GM12875 (cell line): Measurements from ENCODE around the gene C2orf80.

Experiments
- H3K4me3 ChIP-seq: one replicate; pipeline ENCODE4 v1.5.1; 2011; ENCODE audit warnings: low read depth, low read length, control low read depth
- TF ChIP-seq, protein P1 (sequence below): IDR thresholded peaks from 2 replicates; pipeline ENCODE4 v1.5.1; 2011; ENCODE audit warnings: low read depth, mild to moderate bottlenecking, control low read depth, inconsistent platforms, low read length, moderate library complexity, borderline replicate concordance; ENCODE audit not compliant: insufficient read depth

The C2orf80 gene

DNA sequence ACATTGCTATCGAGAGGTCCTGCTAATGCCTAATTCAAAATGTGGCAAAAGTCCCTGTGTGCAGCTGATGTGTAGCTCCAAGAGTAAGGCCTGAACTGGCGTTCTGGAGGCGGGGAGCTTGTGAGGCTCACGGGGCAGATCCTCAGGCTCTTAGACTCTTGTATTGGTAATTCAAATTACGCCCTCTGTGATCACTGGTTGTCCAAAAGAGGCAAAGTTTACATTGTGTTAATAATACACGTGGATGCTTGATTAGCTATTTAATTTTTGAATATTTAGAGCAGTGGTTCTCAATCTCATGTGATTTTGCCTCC, 14.0 kb downstream of the C2orf80 start:
- TF ChIP-seq, protein P1, sequence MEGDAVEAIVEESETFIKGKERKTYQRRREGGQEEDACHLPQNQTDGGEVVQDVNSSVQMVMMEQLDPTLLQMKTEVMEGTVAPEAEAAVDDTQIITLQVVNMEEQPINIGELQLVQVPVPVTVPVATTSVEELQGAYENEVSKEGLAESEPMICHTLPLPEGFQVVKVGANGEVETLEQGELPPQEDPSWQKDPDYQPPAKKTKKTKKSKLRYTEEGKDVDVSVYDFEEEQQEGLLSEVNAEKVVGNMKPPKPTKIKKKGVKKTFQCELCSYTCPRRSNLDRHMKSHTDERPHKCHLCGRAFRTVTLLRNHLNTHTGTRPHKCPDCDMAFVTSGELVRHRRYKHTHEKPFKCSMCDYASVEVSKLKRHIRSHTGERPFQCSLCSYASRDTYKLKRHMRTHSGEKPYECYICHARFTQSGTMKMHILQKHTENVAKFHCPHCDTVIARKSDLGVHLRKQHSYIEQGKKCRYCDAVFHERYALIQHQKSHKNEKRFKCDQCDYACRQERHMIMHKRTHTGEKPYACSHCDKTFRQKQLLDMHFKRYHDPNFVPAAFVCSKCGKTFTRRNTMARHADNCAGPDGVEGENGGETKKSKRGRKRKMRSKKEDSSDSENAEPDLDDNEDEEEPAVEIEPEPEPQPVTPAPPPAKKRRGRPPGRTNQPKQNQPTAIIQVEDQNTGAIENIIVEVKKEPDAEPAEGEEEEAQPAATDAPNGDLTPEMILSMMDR, result no peak
- H3K4me3 ChIP-seq, result no peak overlapping the region

DNA sequence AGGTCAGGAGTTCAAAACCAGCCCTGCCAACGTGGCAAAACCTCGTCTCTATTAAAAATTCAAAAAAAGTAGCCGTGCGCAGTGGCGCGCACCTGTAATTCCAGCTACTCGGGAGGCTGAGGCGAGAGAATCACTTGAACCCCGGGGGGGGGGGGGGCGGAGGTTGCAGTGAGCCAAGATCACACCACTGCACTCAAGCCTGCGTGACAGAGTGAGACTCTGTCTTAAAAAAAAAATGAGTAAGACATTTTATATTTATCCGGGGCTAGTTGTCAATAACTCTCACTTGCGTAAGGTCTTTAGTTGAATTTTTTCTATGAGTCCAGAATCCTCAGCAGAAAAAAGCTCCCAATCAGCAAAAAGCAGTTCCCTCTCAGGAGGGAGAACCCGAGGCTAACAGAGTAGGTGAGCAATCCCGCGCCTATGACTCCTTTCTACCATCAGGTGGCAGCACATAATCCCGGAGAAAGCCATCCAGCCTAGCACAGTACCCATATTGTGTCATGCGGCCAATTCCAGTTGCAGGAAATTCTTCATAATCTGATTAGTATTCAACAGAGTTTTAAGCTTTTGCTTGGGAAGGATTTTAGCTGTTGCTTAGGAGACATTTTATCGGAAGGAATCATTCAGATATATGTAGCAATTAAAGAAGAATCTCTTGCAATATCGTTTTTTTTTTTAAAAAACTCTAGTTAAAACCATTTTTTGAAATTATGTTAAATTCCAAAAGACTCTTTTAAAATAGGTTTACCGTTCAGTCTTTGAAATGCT, 14.6 kb downstream of the C2orf80 start:
- H3K4me3 ChIP-seq, result no peak overlapping the region
- TF ChIP-seq, protein P1, result peak; percentile 90

DNA sequence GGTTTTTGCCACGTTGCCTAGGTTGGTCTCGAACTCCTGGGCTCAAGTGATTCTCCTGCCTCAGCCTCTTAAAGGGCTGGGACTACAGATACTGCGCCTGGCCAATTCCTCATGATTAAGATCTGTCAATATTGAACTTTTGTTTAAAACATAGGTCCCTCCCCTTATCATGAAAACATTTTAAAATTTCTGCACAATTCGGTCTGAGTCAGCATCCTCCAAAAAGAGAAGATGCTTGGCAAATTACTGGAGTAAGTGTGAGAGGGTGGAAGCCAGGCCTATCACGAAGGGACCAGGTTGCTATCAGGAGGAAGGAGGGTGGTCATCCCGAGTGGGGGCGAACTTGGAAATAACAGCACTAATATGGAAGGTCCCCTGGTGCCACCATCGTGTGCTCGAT, 15.7 kb downstream of the C2orf80 start:
- no peak overlapping the region for H3K4me3 ChIP-seq
- TF ChIP-seq, protein P1, result no peak

DNA sequence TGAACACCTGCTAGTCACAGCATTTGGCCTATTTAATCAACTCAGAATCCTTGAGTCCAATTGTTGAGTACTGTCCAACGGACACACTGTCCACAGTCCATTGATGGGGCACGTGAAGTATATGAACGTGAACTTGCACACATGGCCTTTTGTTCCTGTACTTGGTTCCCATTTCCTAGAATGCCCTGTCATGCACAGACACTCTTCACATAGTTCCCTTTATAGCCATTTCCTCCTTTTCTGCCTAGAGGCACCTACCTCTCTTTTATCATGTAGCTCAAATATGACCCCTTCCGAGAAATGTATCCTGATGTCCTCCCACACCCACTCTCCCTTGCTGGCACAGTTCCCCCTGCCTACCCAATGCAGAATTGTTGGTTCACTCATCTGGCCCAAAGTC, 17.7 kb downstream of the C2orf80 start:
- H3K4me3 ChIP-seq, result no peak overlapping the region
- TF ChIP-seq, protein P1, result no peak

DNA sequence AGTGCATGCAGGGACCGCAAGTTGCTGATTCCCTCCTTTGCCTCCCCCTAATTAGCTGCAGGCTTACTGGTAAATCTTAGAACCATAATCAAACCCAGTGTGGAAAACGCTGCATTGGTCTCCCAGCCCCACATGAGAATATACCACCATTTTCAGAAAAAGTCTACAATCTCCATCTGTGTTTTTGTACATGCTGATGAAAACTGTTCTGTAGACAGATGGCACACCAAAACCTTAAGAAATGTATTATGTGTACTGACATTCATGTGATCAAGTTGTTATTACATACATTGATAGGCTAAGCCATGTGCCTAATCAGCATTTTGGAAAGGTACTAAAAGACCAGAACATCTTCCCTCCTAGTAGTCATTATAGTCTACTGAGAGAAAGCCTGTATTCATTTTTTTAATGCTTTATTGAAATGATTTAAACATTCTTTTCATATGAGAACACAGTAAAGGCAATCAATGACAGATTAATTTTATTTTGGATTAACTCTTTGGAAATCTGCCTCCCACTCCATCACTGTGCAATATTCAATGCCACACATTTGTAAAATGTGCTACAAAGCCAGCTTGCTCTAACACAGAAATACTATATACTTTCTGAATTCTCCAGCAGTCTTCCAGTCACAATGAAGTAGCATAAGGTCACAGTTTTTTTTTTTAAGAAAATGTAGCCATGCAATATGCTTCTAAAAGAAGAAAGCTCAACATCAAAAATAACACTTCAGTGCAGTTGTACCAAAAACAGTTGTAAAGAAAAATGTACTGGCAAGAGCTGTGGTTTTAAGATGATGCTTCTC, 24.7 kb downstream of the C2orf80 start:
- TF ChIP-seq, protein P1, result no peak
- H3K4me3 ChIP-seq, result no peak overlapping the region

DNA sequence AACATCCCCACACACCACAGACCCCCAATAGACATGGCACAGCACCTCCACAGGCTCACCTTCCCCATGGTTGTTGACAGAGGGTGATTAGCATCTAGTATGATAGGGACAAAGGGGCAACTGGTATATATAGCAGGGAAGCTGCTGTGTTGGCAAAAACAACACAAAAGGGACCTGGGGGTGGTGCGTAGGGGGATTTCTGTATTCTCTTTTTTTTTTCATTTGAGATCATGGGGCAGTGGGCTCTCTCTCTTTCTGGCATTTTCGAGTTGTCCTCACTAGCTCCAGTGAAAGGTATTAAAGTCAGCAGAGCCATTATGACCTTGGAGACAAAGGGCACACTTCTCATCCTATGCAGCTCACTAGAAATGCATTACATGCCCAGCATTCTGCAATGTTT, 26.3 kb downstream of the C2orf80 start, which contains the start of gene CRYGA:
Gene CRYGA, minus strand, starts transcription at position 101 of the 400 bp plus-strand sequence. Its CDS starts 33 bp downstream, at position 68.
- no peak within 1 kb of the TSS for H3K4me3 ChIP-seq
- TF ChIP-seq, protein P1, result no peak
